ENCODE measurements around the gene SWT1.

DNA sequence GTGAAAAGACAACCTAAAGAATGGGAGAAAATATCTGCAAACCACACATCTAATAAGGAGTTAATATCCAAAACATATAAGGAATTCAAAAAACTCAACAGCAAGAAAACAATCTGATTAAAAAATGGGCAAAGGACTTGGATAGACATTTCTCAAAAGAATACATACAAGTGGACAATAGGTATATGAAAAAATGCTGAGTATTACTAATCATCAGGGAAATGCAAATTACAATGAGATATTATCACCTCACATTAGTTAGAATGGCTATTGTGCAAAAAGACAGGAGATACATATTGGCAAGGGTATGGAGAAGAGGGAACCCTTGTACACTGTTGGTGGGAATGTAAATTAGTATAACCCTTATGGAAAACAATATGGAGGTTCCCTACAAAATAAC is 45.1 kb upstream of the SWT1 start:
- no peak for TF ChIP-seq GATA3 (IDR thresholded peaks at IDR 0.05; ENCODE audit: low read depth, low read length)
- TF ChIP-seq GATA2 (IDR thresholded peaks at IDR 0.05; ENCODE audit: low read depth, low read length) = no peak
